H1 (cell line): ENCODE results near the gene LARP4B. TPM values are rescaled to one million over a fixed set of nuclear protein-coding genes. Genes with fewer than 3 reads are reported as not detected.

Source experiments
- CTCF ChIA-PET: fragments of 300-600 bp; sonication (Branson Sonifier 250); formaldehyde crosslinking; loops from one replicate; lab custom pipeline; 2021; ENCODE audit not compliant: partially characterized antibody; lab: Charles Lee
- POLR2A ChIA-PET: fragments of 300-600 bp; sonication (Branson Sonifier 250); formaldehyde crosslinking; loops from one replicate; lab custom pipeline; 2021; ENCODE audit warnings: inconsistent platforms; ENCODE audit not compliant: partially characterized antibody; lab: Charles Lee
- DNase-seq, 2 experiments: peaks; one replicate each; pipeline versions ENCODE4 v3.0.0 to v3.0.0-alpha.2; 2010 to 2022; ENCODE audit warnings: low spot score in 2 of 2, low read depth in 1 of 2, mixed read lengths in 1 of 2
- FAIRE-seq: peaks from 2 replicates; lab custom pipeline; 2011; peaks lifted over from hg19 to GRCh38; lab: Jason Lieb, UNC
- H2AFZ ChIP-seq: 2 replicates; pipeline ENCODE4 v1.8.1; 2012; ENCODE audit warnings: low read length, inconsistent platforms
- H2AK5ac ChIP-seq: 2 replicates; pipeline ENCODE4 v1.6.1; 2013; ENCODE audit warnings: low read depth, low read length
- H2BK120ac ChIP-seq: replicated peaks from 2 replicates; pipeline ENCODE3; 2013; ENCODE audit warnings: low read depth, low read length, inconsistent platforms
- H2BK12ac ChIP-seq: 2 replicates; pipeline ENCODE4 v1.6.1; 2013; ENCODE audit warnings: low read depth, low read length
- H2BK15ac ChIP-seq: 2 replicates; pipeline ENCODE4 v1.6.1; 2013; ENCODE audit warnings: low read length
- H2BK20ac ChIP-seq: 2 replicates; pipeline ENCODE4 v1.6.1; 2013; ENCODE audit warnings: low read length
- H2BK5ac ChIP-seq: 2 replicates; pipeline ENCODE4 v1.6.1; 2013; ENCODE audit warnings: low read depth, low read length
- H3K14ac ChIP-seq: 2 replicates; pipeline ENCODE4 v1.6.1; 2013; ENCODE audit warnings: inconsistent platforms; ENCODE audit not compliant: insufficient read length
- H3K18ac ChIP-seq: 2 replicates; pipeline ENCODE4 v1.6.1; 2013; ENCODE audit warnings: low read length; ENCODE audit errors: extremely low read depth
- H3K23ac ChIP-seq: 2 replicates; pipeline ENCODE4 v1.6.1; 2013; ENCODE audit warnings: inconsistent platforms; ENCODE audit not compliant: insufficient read length
- H3K23me2 ChIP-seq: 2 replicates; pipeline ENCODE4 v1.6.1; 2013; ENCODE audit warnings: low read depth, low read length
- H3K27ac ChIP-seq: 2 replicates; pipeline ENCODE4 v1.6.1; 2011; ENCODE audit warnings: low read depth, low read length, inconsistent platforms
- H3K27me3 ChIP-seq, 4 experiments: replicated peaks in 1 of 4; 1 replicate in 1 of 4; 2 replicates in 3 of 4; pipeline versions ENCODE4 v1.6.1 to v1.8.1; 2011 to 2013; ENCODE audit warnings: low read length in 3 of 4, mild to moderate bottlenecking in 3 of 4, inconsistent platforms in 2 of 4, mixed read lengths in 2 of 4, moderate library complexity in 1 of 4; ENCODE audit not compliant: control insufficient read depth in 3 of 4, insufficient read depth in 3 of 4; ENCODE audit errors: extremely low read depth in 1 of 4
- H3K36me3 ChIP-seq, 4 experiments: 2 replicates each; pipeline versions ENCODE4 v1.6.1 to v1.8.1; 2011 to 2013; ENCODE audit warnings: mild to moderate bottlenecking in 4 of 4, low read length in 3 of 4, moderate library complexity in 2 of 4, control low read depth in 1 of 4, inconsistent platforms in 1 of 4; ENCODE audit not compliant: insufficient read depth in 4 of 4, control insufficient read depth in 2 of 4
- H3K4ac ChIP-seq: replicated peaks from 2 replicates; pipeline ENCODE3; 2013; ENCODE audit warnings: low read length, low read depth, mixed read lengths, inconsistent platforms; ENCODE audit not compliant: insufficient read length
- H3K4me1 ChIP-seq, 4 experiments: replicated peaks in 1 of 4; 1 replicate in 1 of 4; 2 replicates in 3 of 4; pipeline versions ENCODE4 v1.6.1 to v1.8.1; 2011 to 2013; ENCODE audit warnings: low read length in 3 of 4, inconsistent platforms in 2 of 4, mixed read lengths in 1 of 4; ENCODE audit not compliant: insufficient read depth in 4 of 4, control insufficient read depth in 3 of 4
- H3K4me2 ChIP-seq, 2 experiments: 2 replicates each; pipeline versions ENCODE4 v1.6.1 to v1.8.1; 2011 to 2013; ENCODE audit warnings: low read depth in 2 of 2, low read length in 2 of 2, control low read depth in 1 of 2, inconsistent platforms in 1 of 2, mild to moderate bottlenecking in 1 of 2; ENCODE audit not compliant: insufficient read depth in 1 of 2
- H3K4me3 ChIP-seq, 4 experiments: fragments of 200-600, 300-600 bp in 1 of 4; sonication (generic), shearing (Covaris generic), sonication (Bioruptor Twin) in 1 of 4; 2 replicates each; pipeline versions ENCODE4 v1.5.1 to v1.8.1; 2011 to 2016; ENCODE audit warnings: low read length in 4 of 4, low read depth in 3 of 4, control low read depth in 2 of 4, inconsistent platforms in 2 of 4, mild to moderate bottlenecking in 2 of 4, mixed read lengths in 1 of 4, moderate library complexity in 1 of 4; ENCODE audit not compliant: insufficient read depth in 2 of 4; ENCODE audit errors: extremely low read depth in 1 of 4
- H3K56ac ChIP-seq: replicated peaks from 2 replicates; pipeline ENCODE3; 2013; ENCODE audit warnings: low read depth, mild to moderate bottlenecking, mixed read lengths, low read length, inconsistent platforms; ENCODE audit not compliant: insufficient read length
- H3K79me1 ChIP-seq: 2 replicates; pipeline ENCODE4 v1.6.1; 2013; ENCODE audit warnings: low read depth, low read length, control low read depth
- H3K79me2 ChIP-seq, 2 experiments: 2 replicates each; pipeline versions ENCODE4 v1.6.1 to v1.8.1; 2012 to 2013; ENCODE audit warnings: low read length in 2 of 2, mild to moderate bottlenecking in 2 of 2, inconsistent platforms in 1 of 2; ENCODE audit not compliant: insufficient read depth in 2 of 2, control insufficient read depth in 1 of 2
- H3K9ac ChIP-seq, 4 experiments: replicated peaks in 1 of 4; 1 replicate in 1 of 4; 2 replicates in 3 of 4; pipeline versions ENCODE4 v1.6.1 to v1.8.1; 2011 to 2013; ENCODE audit warnings: low read depth in 3 of 4, low read length in 3 of 4, control low read depth in 2 of 4, mild to moderate bottlenecking in 2 of 4, moderate library complexity in 2 of 4, inconsistent platforms in 1 of 4; ENCODE audit errors: extremely low read depth in 1 of 4
- H3K9me3 ChIP-seq, 2 experiments: 2 replicates each; pipeline versions ENCODE4 v1.6.1 to v1.8.1; 2012 to 2013; ENCODE audit warnings: mild to moderate bottlenecking in 2 of 2, moderate library complexity in 2 of 2, control low read depth in 1 of 2, inconsistent platforms in 1 of 2, low read depth in 1 of 2, low read length in 1 of 2, mixed read lengths in 1 of 2; ENCODE audit not compliant: insufficient read depth in 2 of 2
- H4K20me1 ChIP-seq, 2 experiments: replicated peaks in 1 of 2; 2 replicates each; pipeline versions ENCODE3 to v1.8.1; 2011 to 2013; ENCODE audit warnings: inconsistent platforms in 2 of 2, low read length in 2 of 2, mild to moderate bottlenecking in 1 of 2; ENCODE audit not compliant: insufficient read depth in 2 of 2, control insufficient read depth in 1 of 2
- H4K5ac ChIP-seq: 2 replicates; pipeline ENCODE4 v1.6.1; 2013; ENCODE audit warnings: low read length, low read depth, mixed read lengths, inconsistent platforms; ENCODE audit not compliant: insufficient read length
- H4K8ac ChIP-seq: 2 replicates; pipeline ENCODE4 v1.8.0; 2013; ENCODE audit warnings: mild to moderate bottlenecking, moderate library complexity, low read length, inconsistent platforms; ENCODE audit not compliant: insufficient read depth; ENCODE audit errors: extremely low read depth
- H4K91ac ChIP-seq: replicated peaks from 2 replicates; pipeline ENCODE3; 2013; ENCODE audit warnings: low read length, mixed read lengths, inconsistent platforms; ENCODE audit not compliant: insufficient read length
- EGR1 ChIP-seq: IDR thresholded peaks from 2 replicates; pipeline ENCODE4 v1.6.1; 2011; ENCODE audit warnings: low read depth, low read length, borderline replicate concordance
- EP300 ChIP-seq, 2 experiments: IDR thresholded peaks; 1 replicate in 1 of 2; 2 replicates in 1 of 2; pipeline ENCODE4 v1.6.1; 2011 to 2012; ENCODE audit warnings: low read depth in 2 of 2, low read length in 2 of 2, mild to moderate bottlenecking in 2 of 2, borderline replicate concordance in 1 of 2, inconsistent platforms in 1 of 2, moderate library complexity in 1 of 2
- FOSL1 ChIP-seq: IDR thresholded peaks from 2 replicates; pipeline ENCODE4 v1.6.1; 2011; ENCODE audit warnings: mild to moderate bottlenecking, low read depth, low read length, moderate library complexity; ENCODE audit not compliant: insufficient read depth
- KDM5A ChIP-seq: fragments of 200-600 bp; IDR thresholded peaks from 2 replicates; pipeline ENCODE4 v1.7.1; 2012; ENCODE audit warnings: mild to moderate bottlenecking, low read length, inconsistent platforms, mixed read lengths
- MAFK ChIP-seq: IDR thresholded peaks from 2 replicates; pipeline ENCODE4 v1.6.1; 2012; ENCODE audit warnings: low read depth, mild to moderate bottlenecking, improper control_type of control experiment, low read length
- RBBP5 ChIP-seq: IDR thresholded peaks from 2 replicates; pipeline ENCODE4 v1.7.1; 2012; ENCODE audit warnings: low read depth, mild to moderate bottlenecking, inconsistent platforms, low read length, moderate library complexity, borderline replicate concordance
- SIRT6 ChIP-seq: IDR thresholded peaks from one replicate; pipeline ENCODE4 v1.7.1; 2012; ENCODE audit warnings: low read length, inconsistent platforms
- SP1 ChIP-seq: IDR thresholded peaks from 2 replicates; pipeline ENCODE4 v1.6.1; 2011; ENCODE audit warnings: low read depth, low read length
- SP2 ChIP-seq: IDR thresholded peaks from 2 replicates; pipeline ENCODE4 v1.6.1; 2012; ENCODE audit warnings: mild to moderate bottlenecking, low read length, inconsistent platforms
- SUZ12 ChIP-seq: fragments of 200-600 bp; sonication (generic); IDR thresholded peaks from 2 replicates; pipeline ENCODE4 v1.6.1; 2012; ENCODE audit warnings: mild to moderate bottlenecking, inconsistent platforms, low read length, moderate library complexity, mixed read lengths
- YY1 ChIP-seq: IDR thresholded peaks from 2 replicates; pipeline ENCODE4 v1.6.1; 2011; ENCODE audit warnings: low read depth, mild to moderate bottlenecking, low read length
- whole genome bisulfite sequencing, 2 experiments: shearing (Covaris generic) in 1 of 2; methylation state at CpG; one replicate each; pipeline versions ENCODE4 v1.1.6 to v1.1.7; 2013 to 2015; ENCODE audit warnings: low lambda C conversion rate in 2 of 2, mixed read lengths in 2 of 2, inconsistent platforms in 1 of 2, low coverage in 1 of 2, missing lambda C conversion rate in 1 of 2; ENCODE audit not compliant: insufficient replicate concordance in 2 of 2, insufficient coverage in 1 of 2, insufficient read length in 1 of 2; ENCODE audit errors: extremely low coverage in 1 of 2, missing lambda C conversion rate in 1 of 2; 5-methylcytosine and 5-hydroxymethylcytosine counted together
- polyA plus RNA-seq, 7 experiments: library from polyadenylated mRNA; depleted of rRNA in 3 of 7; stranded (reverse) in 5 of 7; unstranded in 2 of 7; fragments of >200 nt in 5 of 7; fragments of 200-250 nt in 2 of 7; gene quantifications; 1 replicate in 5 of 7; 2 replicates in 1 of 7; 4 replicates in 1 of 7; pipeline versions ENCODE4 v1.2.1 to v1.2.3, GENCODE V29; 2011 to 2013; ENCODE audit warnings: missing spikeins in 2 of 7, mixed read lengths in 2 of 7
- total RNA-seq: library from RNA; stranded (reverse); fragmentation: NEBNext Ultra II Directional; extraction: Animal tissue kit (Norgen Biotek cat#: 25700); gene quantifications from 2 replicates; pipeline ENCODE4 v1.2.1, GENCODE V29; 2021
- TF ChIP-seq, protein P1 (sequence below): IDR thresholded peaks from 2 replicates; pipeline ENCODE4 v1.6.1; 2011; ENCODE audit warnings: low read depth, mild to moderate bottlenecking, low read length; ENCODE audit not compliant: insufficient read depth

The LARP4B gene
- total and polyA plus RNA-seq, 2 of the 8 experiments (the other 6 are each of a cell fraction or from before 2014, with no cell fraction given): 20.1 to 78.6 TPM

DNA sequence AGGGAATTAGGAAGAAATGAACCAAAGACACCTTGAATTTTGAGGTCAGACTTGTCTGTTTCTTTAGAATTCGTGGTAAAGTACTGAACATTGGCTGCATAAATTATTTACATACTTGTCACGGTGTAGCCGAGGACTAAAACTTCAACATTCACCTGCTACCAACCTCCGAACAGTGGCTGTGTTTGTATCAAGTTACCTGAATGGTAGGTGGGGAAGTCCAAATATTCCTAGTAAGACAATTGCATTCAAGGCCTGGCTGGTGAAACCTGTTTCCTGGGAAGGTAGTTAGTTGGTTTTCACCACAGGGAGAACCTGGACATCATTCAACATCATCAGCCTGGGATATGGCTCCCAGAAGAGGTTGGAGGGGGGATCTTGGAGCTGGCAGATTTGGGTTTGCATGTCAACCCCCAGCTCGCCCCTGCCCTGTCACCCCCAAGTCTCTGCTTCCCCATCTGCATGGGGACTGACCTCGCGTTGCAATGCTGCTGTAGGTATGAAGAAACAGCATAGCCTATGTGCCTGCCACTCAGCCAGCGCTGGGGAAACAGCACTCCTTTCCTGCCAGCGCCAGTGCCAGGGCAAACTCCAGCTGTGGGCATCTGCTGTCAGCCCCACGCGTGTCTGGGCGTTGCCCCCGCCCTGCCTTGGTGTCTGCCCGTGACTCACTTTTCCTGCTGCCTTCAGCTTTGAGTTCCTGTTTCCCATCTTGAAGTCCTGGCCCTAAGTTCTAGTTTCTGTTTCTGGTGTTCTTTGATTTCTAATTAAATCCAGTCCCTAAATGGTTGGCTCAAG, 12.7 kb upstream of the LARP4B start:
- DNase-seq: no peak
- POLR2A ChIA-PET: interaction anchor here (0.6 to 1.4 kb wide), 2 partner anchors 8 to 44 kb away, joined by 3 to 4 read pairs; partner anchors contain the start of gene GTPBP4
- Histone ChIP-seq H2BK12ac (no peak overlapping the region), H2BK5ac (peak overlapping the region; percentile 10; the same call in 1 of the 2 replicates), H2BK20ac (no peak overlapping the region), H4K5ac (no peak overlapping the region), H2AFZ (0 out of 2 replicates have a peak overlapping the region, but pooled peaks have one; percentile 7), H3K56ac (no peak overlapping the region), H3K27me3 (no peaks in the 10 kb centered on the region; a peak in 1 of 7 replicates), H3K27ac (no peak overlapping the region), H4K91ac (no peak overlapping the region), H2AK5ac (no peak overlapping the region), H3K36me3 (no peaks in the 10 kb centered on the region), H3K4me1 (peaks cover 0 to 4% (median 0%) of the 10 kb centered on the region in 4 experiments; a peak in 1 of 7 replicates), H3K18ac (no peak overlapping the region), H2BK15ac (no peak overlapping the region), H3K4me2 (no peak overlapping the region), H3K14ac (no peak overlapping the region), H3K23ac (no peak overlapping the region), H3K9ac (no peak overlapping the region), H3K4ac (no peak overlapping the region), H4K20me1 (peaks cover 0 to 1% of the 10 kb centered on the region in 2 experiments), H2BK120ac (no peak overlapping the region), H3K4me3 (no peak overlapping the region), H3K23me2 (no peaks in the 10 kb centered on the region), H4K8ac (no peak overlapping the region), H3K9me3 (no peaks in the 10 kb centered on the region), H3K79me2 (no peaks in the 10 kb centered on the region), H3K79me1 (no peaks in the 10 kb centered on the region)
- FAIRE-seq: no peak
- CTCF ChIA-PET: interaction anchor here (1.3 kb wide), 1 partner anchor 10 kb away, joined by 6 read pairs; no protein-coding TSS in a partner anchor
- WGBS, 2 experiments: 90% methylated on average over 10 of the region's 14 CpGs; no CpG with 5 or more reads in 1 of the 2 experiments
- TF ChIP-seq EGR1 (no peak), KDM5A (no peak), MAFK (no peak), SP1 (no peak), FOSL1 (no peak), SIRT6 (no peak), SP2 (no peak), SUZ12 (no peak), RBBP5 (no peak), EP300 (IDR thresholded peaks at IDR 0.05; ENCODE audit: borderline replicate concordance in 1 of 2, low read depth in 2 of 2, low read length in 2 of 2) (no peak), YY1 (no peak)
- TF ChIP-seq, protein P1, sequence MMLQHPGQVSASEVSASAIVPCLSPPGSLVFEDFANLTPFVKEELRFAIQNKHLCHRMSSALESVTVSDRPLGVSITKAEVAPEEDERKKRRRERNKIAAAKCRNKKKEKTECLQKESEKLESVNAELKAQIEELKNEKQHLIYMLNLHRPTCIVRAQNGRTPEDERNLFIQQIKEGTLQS: no peak
